Testis (tissue), 2 donors: ENCODE results near the gene ENTPD5.

Experiments used
- POLR2A ChIP-seq: fragments of 450-650 bp; IDR thresholded peaks from one replicate; pipeline ENCODE4 v1.6.1; 2017; ENCODE audit warnings: antibody characterized with exemption, mild to moderate bottlenecking, moderate library complexity
- TF ChIP-seq, protein P1 (sequence below), 3 experiments: fragments of 450-650 bp in 2 of 3; fragments of 200-600 bp in 1 of 3; sonication (generic) in 1 of 3; IDR thresholded peaks; one replicate each; pipeline ENCODE4 v1.5.1; 2016 to 2019; ENCODE audit warnings: antibody characterized with exemption in 3 of 3, mild to moderate bottlenecking in 2 of 3, moderate library complexity in 1 of 3

GRCh38 chr14:74019408-74020137 is 485 bp upstream of the ENTPD5 start:
- TF ChIP-seq, protein P1, sequence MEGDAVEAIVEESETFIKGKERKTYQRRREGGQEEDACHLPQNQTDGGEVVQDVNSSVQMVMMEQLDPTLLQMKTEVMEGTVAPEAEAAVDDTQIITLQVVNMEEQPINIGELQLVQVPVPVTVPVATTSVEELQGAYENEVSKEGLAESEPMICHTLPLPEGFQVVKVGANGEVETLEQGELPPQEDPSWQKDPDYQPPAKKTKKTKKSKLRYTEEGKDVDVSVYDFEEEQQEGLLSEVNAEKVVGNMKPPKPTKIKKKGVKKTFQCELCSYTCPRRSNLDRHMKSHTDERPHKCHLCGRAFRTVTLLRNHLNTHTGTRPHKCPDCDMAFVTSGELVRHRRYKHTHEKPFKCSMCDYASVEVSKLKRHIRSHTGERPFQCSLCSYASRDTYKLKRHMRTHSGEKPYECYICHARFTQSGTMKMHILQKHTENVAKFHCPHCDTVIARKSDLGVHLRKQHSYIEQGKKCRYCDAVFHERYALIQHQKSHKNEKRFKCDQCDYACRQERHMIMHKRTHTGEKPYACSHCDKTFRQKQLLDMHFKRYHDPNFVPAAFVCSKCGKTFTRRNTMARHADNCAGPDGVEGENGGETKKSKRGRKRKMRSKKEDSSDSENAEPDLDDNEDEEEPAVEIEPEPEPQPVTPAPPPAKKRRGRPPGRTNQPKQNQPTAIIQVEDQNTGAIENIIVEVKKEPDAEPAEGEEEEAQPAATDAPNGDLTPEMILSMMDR (IDR thresholded peaks at IDR 0.05): no peak
- TF ChIP-seq POLR2A: no peak
